NCI-H526 treated with DMSO at 0.1 percent for 48 hours (cell line): ENCODE results near the gene ANKRD50.

Experiments used
- DNase-seq: peaks from one replicate; lab custom pipeline; 2025; lab: John Stamatoyannopoulos, UW

The ANKRD50 gene

GRCh38 chr4:124712372-124713184 lies at the start of gene ANKRD50:
TSS of gene ANKRD50 (minus strand) at chr4:124712732. CDS start at chr4:124710511, 2,221 bp downstream.
- peak; percentile 75 for DNase-seq

GRCh38 chr4:124757126-124757525 lies 44.6 kb upstream of the ANKRD50 start:
- DNase-seq: no peak

- DNase-seq: no peak
Measured at GRCh38 chr4:124754681-124755080, 42.1 kb upstream of the ANKRD50 start.

GRCh38 chr4:124753941-124754581 lies 41.5 kb upstream of the ANKRD50 start:
- DNase-seq: no peak

GRCh38 chr4:124749421-124749820 lies 36.9 kb upstream of the ANKRD50 start:
- no peak for DNase-seq

- no peak for DNase-seq
Measured at GRCh38 chr4:124748965-124749364, 36.4 kb upstream of the ANKRD50 start.

- DNase-seq: no peak
Measured at GRCh38 chr4:124745985-124746801, 33.7 kb upstream of the ANKRD50 start.

- no peak for DNase-seq
Measured at GRCh38 chr4:124743711-124744110, 31.2 kb upstream of the ANKRD50 start.

- DNase-seq: no peak
Measured at GRCh38 chr4:124740501-124740900, 28.0 kb upstream of the ANKRD50 start.

- DNase-seq: no peak
Measured at GRCh38 chr4:124738994-124739393, 26.5 kb upstream of the ANKRD50 start.

GRCh38 chr4:124737619-124738018 lies 25.1 kb upstream of the ANKRD50 start:
- no peak for DNase-seq

GRCh38 chr4:124736526-124736925 lies 24.0 kb upstream of the ANKRD50 start:
- DNase-seq: no peak

- DNase-seq: no peak
Measured at GRCh38 chr4:124727331-124727890, 14.9 kb upstream of the ANKRD50 start.

GRCh38 chr4:124726269-124726668 lies 13.7 kb upstream of the ANKRD50 start:
- DNase-seq: no peak

- no peak for DNase-seq
Measured at GRCh38 chr4:124722071-124722470, 9.5 kb upstream of the ANKRD50 start.

- DNase-seq: no peak
Measured at GRCh38 chr4:124717101-124717500, 4.6 kb upstream of the ANKRD50 start.

GRCh38 chr4:124713185-124713592 lies 657 bp upstream of the ANKRD50 start:
- peak; percentile 44 for DNase-seq

GRCh38 chr4:124711471-124712371 lies 811 bp downstream of the ANKRD50 start:
- peak; percentile 50 for DNase-seq

- DNase-seq: no peak
Measured at GRCh38 chr4:124710911-124711310, 1.6 kb downstream of the ANKRD50 start.

GRCh38 chr4:124710015-124710741 lies 2.4 kb downstream of the ANKRD50 start:
- DNase-seq: no peak
